GM19328 (cell line): ENCODE results near the gene MBNL2.
A peak's percentile ranks its signal among the peaks of the same experiment; 100 is the strongest.
"Not testable (repeated sequence)": the region's sequence is repeated elsewhere in the genome, so short reads cannot be mapped to it uniquely, and the experiment has no call there.

Experiments
- ATAC-seq: cut with Tn5 transposase; IDR thresholded peaks from one replicate; pipeline ENCODE4 v1.9.1; 2021; ENCODE audit warnings: mild to moderate bottlenecking, moderate library complexity; ENCODE audit not compliant: unreplicated experiment

MBNL2 gene

GRCh38 chr13:97207252-97207651 is 14.9 kb upstream of the MBNL2 start:
- not testable (repeated sequence) for ATAC-seq

GRCh38 chr13:97211300-97211699 is 10.8 kb upstream of the MBNL2 start:
- no peak for ATAC-seq

- no peak for ATAC-seq
Measured at GRCh38 chr13:97212004-97212403, 10.1 kb upstream of the MBNL2 start.

- no peak for ATAC-seq
Measured at GRCh38 chr13:97212601-97213040, 9.5 kb upstream of the MBNL2 start.

GRCh38 chr13:97214921-97215320 is 7.2 kb upstream of the MBNL2 start:
- ATAC-seq, result no peak

- no peak for ATAC-seq
Measured at GRCh38 chr13:97215325-97215724, 6.8 kb upstream of the MBNL2 start.

GRCh38 chr13:97219226-97219625 is 2.9 kb upstream of the MBNL2 start:
- ATAC-seq, result no peak

GRCh38 chr13:97220151-97220900 is 1.8 kb upstream of the MBNL2 start:
- ATAC-seq, result no peak

- no peak for ATAC-seq
Measured at GRCh38 chr13:97221046-97221445, 1.1 kb upstream of the MBNL2 start.

- ATAC-seq, result no peak
Measured at GRCh38 chr13:97221466-97221865, 667 bp upstream of the MBNL2 start.

GRCh38 chr13:97223037-97223710 is 1.0 kb downstream of the MBNL2 start:
- no peak for ATAC-seq

- no peak for ATAC-seq
Measured at GRCh38 chr13:97223711-97224541, 1.8 kb downstream of the MBNL2 start.

- no peak for ATAC-seq
Measured at GRCh38 chr13:97224544-97225300, 2.6 kb downstream of the MBNL2 start.

GRCh38 chr13:97225533-97225932 is 3.4 kb downstream of the MBNL2 start:
- no peak for ATAC-seq

- no peak for ATAC-seq
Measured at GRCh38 chr13:97226013-97226412, 3.9 kb downstream of the MBNL2 start.

GRCh38 chr13:97226788-97227627 is 4.9 kb downstream of the MBNL2 start:
- peak; percentile 45 for ATAC-seq

GRCh38 chr13:97228850-97229521 is 6.9 kb downstream of the MBNL2 start:
- no peak for ATAC-seq

GRCh38 chr13:97229699-97230098 is 7.6 kb downstream of the MBNL2 start:
- no peak for ATAC-seq

- no peak for ATAC-seq
Measured at GRCh38 chr13:97231118-97231828, 9.1 kb downstream of the MBNL2 start.
